ENCODE data around the gene SYNPO.

The SYNPO gene

DNA sequence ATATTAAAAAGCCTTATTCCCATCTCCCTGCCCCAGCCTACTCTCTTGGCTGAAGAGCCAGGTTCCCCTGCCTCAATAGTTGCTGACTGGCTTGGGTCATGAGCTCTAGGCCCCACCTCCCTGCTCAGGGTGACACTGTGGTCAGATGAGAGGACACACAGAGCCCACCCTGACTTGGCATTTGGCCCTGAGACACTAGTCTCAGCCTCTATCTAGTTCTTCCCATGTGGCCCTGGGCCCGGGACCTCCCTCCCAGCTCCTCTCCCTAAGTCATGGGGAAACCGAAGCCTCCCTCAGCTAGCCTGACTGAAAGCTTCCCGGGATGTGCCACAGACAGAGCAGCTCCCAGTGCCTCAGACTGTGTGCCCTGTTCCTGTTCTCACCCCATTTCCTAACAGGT is 14.8 kb downstream of the SYNPO start:
- H3K4me3 ChIP-seq (ENCODE audit: low read depth, low read length, poor library complexity, severe bottlenecking) = no peak overlapping the region
- no peaks in the 10 kb centered on the region for H3K9me2 ChIP-seq (ENCODE audit: low read depth, low read length)
- no peaks in the 10 kb centered on the region for H4K20me1 ChIP-seq (ENCODE audit: insufficient read depth, low read length)
- H3K27me3 ChIP-seq (ENCODE audit: insufficient read depth, low read length) = no peaks in the 10 kb centered on the region
- H2AFZ ChIP-seq (ENCODE audit: low read length) = no peak overlapping the region
- peaks cover 6% of the 10 kb centered on the region for H3K4me1 ChIP-seq (ENCODE audit: insufficient read depth, low read length, severe bottlenecking)
- H3F3A ChIP-seq (ENCODE audit: insufficient read depth, low read length) = no peaks in the 10 kb centered on the region
- no peak for TF ChIP-seq EZH2 (IDR thresholded peaks at IDR 0.05; ENCODE audit: borderline replicate concordance, low read length)
- TF ChIP-seq, protein P1, sequence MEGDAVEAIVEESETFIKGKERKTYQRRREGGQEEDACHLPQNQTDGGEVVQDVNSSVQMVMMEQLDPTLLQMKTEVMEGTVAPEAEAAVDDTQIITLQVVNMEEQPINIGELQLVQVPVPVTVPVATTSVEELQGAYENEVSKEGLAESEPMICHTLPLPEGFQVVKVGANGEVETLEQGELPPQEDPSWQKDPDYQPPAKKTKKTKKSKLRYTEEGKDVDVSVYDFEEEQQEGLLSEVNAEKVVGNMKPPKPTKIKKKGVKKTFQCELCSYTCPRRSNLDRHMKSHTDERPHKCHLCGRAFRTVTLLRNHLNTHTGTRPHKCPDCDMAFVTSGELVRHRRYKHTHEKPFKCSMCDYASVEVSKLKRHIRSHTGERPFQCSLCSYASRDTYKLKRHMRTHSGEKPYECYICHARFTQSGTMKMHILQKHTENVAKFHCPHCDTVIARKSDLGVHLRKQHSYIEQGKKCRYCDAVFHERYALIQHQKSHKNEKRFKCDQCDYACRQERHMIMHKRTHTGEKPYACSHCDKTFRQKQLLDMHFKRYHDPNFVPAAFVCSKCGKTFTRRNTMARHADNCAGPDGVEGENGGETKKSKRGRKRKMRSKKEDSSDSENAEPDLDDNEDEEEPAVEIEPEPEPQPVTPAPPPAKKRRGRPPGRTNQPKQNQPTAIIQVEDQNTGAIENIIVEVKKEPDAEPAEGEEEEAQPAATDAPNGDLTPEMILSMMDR (IDR thresholded peaks at IDR 0.05; ENCODE audit: low read length) = no peak
- H3K9ac ChIP-seq (ENCODE audit: low read length) = no peak overlapping the region
- H3K79me2 ChIP-seq (ENCODE audit: insufficient read depth, low read length) = no peaks in the 10 kb centered on the region
- no peaks in the 10 kb centered on the region for H3K9me3 ChIP-seq (ENCODE audit: low read length)
- no peak overlapping the region for H3K27ac ChIP-seq (ENCODE audit: low read depth, low read length, poor library complexity, severe bottlenecking)
- H3K36me3 ChIP-seq (ENCODE audit: insufficient read depth, low read length) = no peaks in the 10 kb centered on the region
- H3K4me2 ChIP-seq (ENCODE audit: low read length) = no peak overlapping the region

DNA sequence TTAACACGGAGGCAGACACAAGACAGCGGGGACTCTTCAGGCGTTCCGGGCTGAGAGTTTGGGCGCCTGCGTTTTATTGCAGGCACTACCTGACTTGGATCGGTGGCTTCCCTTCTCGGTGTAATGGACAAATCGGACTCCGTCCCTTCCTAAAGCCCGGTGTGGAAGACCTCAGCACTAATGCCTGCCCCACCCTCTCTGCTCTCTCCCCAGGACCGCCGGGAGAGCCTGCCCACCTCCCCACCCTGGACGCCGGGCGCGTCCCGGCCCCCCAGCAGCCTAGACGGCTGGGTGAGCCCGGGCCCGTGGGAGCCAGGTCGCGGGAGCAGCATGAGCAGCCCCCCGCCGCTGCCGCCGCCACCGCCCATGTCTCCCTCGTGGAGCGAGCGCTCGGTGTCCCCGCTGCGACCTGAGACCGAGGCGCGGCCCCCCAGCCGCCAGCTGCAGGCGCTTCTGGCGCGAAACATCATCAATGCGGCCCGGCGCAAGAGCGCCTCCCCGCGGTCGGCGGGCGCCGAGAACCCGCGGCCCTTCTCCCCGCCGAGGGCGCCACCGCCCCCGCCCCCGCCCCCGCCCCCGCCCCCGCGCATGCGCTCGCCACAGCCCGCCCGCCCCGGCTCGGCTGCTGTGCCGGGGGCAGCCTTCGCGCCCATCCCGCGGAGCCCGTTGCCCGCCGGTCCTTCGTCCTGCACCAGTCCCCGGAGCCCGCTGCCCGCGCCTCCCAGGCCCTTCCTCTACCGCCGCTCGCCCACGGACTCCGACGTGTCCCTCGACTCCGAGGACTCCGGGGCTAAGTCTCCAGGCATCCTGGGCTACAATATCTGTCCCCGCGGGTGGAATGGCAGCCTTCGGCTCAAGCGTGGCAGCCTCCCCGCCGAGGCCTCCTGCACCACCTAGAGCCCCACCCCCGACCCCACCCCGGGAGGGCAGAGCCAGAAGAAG is 16.0 kb downstream of the SYNPO start:
- Histone ChIP-seq H3K27ac (ENCODE audit: low read depth, low read length, poor library complexity, severe bottlenecking) (no peak overlapping the region), H3K9me2 (ENCODE audit: low read depth, low read length) (no peaks in the 10 kb centered on the region), H2AFZ (ENCODE audit: low read length) (peak overlapping the region; percentile 48; the same call in 1 of the 2 replicates), H3K4me1 (ENCODE audit: insufficient read depth, low read length, severe bottlenecking) (peaks cover 6% of the 10 kb centered on the region), H3K4me2 (ENCODE audit: low read length) (peak overlapping the region; percentile 89), H3K4me3 (ENCODE audit: low read depth, low read length, poor library complexity, severe bottlenecking) (peak overlapping the region; percentile 59), H3K79me2 (ENCODE audit: insufficient read depth, low read length) (no peaks in the 10 kb centered on the region), H4K20me1 (ENCODE audit: insufficient read depth, low read length) (no peaks in the 10 kb centered on the region), H3K9me3 (ENCODE audit: low read length) (no peaks in the 10 kb centered on the region), H3K36me3 (ENCODE audit: insufficient read depth, low read length) (no peaks in the 10 kb centered on the region), H3K27me3 (ENCODE audit: insufficient read depth, low read length) (no peaks in the 10 kb centered on the region), H3F3A (ENCODE audit: insufficient read depth, low read length) (no peaks in the 10 kb centered on the region), H3K9ac (ENCODE audit: low read length) (peak overlapping the region; percentile 71)
- TF ChIP-seq EZH2 (IDR thresholded peaks at IDR 0.05; ENCODE audit: borderline replicate concordance, low read length) = no peak
- TF ChIP-seq, protein P1 (IDR thresholded peaks at IDR 0.05; ENCODE audit: low read length) = peak; percentile 40; the same call in 1 of the 2 replicates

DNA sequence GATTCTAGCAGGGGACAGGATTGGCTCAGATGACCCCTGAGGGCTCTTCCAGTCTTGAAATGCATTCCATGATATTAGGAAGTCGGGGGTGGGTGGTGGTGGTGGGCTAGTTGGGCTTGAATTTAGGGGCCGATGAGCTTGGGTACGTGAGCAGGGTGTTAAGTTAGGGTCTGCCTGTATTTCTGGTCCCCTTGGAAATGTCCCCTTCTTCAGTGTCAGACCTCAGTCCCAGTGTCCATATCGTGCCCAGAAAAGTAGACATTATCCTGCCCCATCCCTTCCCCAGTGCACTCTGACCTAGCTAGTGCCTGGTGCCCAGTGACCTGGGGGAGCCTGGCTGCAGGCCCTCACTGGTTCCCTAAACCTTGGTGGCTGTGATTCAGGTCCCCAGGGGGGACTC is 17.7 kb downstream of the SYNPO start:
- H3K4me1 ChIP-seq (ENCODE audit: insufficient read depth, low read length, severe bottlenecking) = peaks cover 6% of the 10 kb centered on the region
- 0 out of 2 replicates have a peak, but pooled peaks cover 6% of the 10 kb centered on the region for H3K27me3 ChIP-seq (ENCODE audit: insufficient read depth, low read length)
- no peak overlapping the region for H3K4me2 ChIP-seq (ENCODE audit: low read length)
- no peaks in the 10 kb centered on the region for H3F3A ChIP-seq (ENCODE audit: insufficient read depth, low read length)
- no peak overlapping the region for H3K9ac ChIP-seq (ENCODE audit: low read length)
- H3K4me3 ChIP-seq (ENCODE audit: low read depth, low read length, poor library complexity, severe bottlenecking) = no peak overlapping the region
- no peaks in the 10 kb centered on the region for H4K20me1 ChIP-seq (ENCODE audit: insufficient read depth, low read length)
- no peaks in the 10 kb centered on the region for H3K9me3 ChIP-seq (ENCODE audit: low read length)
- no peaks in the 10 kb centered on the region for H3K9me2 ChIP-seq (ENCODE audit: low read depth, low read length)
- H3K79me2 ChIP-seq (ENCODE audit: insufficient read depth, low read length) = no peaks in the 10 kb centered on the region
- no peak for TF ChIP-seq EZH2 (IDR thresholded peaks at IDR 0.05; ENCODE audit: borderline replicate concordance, low read length)
- TF ChIP-seq, protein P1 (IDR thresholded peaks at IDR 0.05; ENCODE audit: low read length) = no peak
- no peak overlapping the region for H3K27ac ChIP-seq (ENCODE audit: low read depth, low read length, poor library complexity, severe bottlenecking)
- H2AFZ ChIP-seq (ENCODE audit: low read length) = no peak overlapping the region
- H3K36me3 ChIP-seq (ENCODE audit: insufficient read depth, low read length) = no peaks in the 10 kb centered on the region

Data from OCI-LY1 (cell line).